HG02852 (cell line): Measurements from ENCODE around the gene LMCD1.
A peak's percentile ranks its signal among the peaks of the same experiment; 100 is the strongest.

ENCODE experiments used
- ATAC-seq: cut with Tn5 transposase; IDR thresholded peaks from one replicate; pipeline ENCODE4 v1.9.1; 2021; ENCODE audit warnings: mild to moderate bottlenecking, moderate library complexity; ENCODE audit not compliant: unreplicated experiment

The LMCD1 gene

DNA sequence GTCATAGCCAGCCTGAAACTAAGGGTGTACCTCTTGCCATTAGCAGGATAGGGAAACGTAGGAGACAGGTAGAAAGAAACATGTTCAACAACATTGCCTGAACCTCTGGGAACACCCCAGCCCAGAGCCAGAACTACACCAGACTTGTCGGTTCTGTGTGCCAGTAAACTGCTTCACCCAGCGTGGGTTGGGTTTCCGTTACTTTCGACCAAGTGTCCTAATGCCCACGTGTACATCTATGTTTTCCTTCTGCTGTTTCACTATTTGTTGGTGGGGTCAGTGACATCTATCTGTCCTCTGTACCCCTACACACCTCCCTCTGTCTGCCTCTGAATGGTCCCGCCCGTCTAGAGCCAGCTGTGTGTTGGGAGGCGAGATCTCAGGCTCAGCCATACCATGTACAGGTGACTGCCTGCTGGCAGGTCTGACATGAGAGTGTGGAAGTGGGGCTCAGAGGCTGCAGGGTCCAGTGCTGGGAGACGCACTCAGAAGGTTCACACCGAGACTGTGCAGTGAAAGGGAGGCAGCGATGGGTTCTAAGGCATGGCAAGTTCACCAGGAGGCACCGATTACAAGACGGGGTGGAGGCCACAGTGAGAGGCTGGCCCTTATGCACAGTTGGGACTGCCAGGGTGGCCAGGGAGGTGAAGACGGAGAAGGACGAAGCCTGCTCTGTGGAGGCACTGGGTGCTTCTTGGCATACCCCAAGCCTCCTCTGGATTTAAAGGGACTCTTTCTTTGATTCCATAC, 106.6 kb downstream of the LMCD1 start:
- ATAC-seq: no peak

DNA sequence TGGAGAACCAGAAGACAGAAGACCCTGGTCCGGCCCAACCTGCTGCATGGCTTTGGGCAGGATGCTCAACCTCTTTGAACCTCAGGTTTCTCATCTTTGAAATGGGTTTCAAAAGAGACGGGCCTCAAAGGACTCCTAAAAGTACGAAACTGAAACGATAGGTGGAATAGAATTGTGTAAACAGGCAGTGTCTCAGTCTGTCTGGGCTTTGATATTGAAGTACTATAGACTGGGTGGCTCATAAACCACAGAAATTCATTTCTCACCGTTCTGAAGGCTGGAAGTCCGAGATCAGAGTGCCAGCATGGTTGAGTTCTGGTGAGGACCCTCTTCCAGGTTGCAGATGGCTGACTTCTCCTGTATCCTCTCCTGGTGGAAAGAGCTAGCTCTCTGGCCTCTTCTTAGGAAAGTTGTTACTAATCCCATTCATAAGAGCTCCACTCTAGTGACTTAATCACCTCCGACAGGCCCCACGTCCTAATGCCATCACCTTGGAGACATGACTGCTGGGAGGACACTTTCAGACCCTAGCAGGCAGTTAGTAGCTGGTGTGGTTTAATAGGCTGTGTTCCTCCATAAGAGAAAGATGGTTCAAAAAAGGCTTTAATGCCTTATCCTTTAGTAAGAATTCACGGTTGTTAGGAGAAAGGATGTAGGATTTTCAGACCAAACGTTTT, 107.3 kb downstream of the LMCD1 start:
- no peak for ATAC-seq

DNA sequence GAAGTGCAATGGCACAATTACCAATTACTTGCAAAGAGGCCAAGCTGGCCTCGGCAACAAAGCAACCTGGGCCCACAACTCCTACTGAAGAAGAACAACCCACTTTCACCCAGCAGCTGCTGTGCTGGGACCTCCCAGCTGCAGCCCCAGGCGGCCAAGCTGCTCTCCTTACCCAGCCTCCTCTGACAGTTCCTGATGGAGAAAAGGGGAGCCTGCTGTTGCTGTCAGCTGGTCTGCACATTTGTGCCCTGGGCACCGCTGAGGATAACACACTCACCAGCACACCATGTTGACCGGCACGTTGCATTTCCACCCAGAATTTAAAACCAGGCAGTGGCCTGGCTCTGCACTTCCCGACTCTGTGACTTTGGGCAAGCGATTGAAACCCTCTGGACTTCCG, 109.3 kb downstream of the LMCD1 start:
- no peak for ATAC-seq

DNA sequence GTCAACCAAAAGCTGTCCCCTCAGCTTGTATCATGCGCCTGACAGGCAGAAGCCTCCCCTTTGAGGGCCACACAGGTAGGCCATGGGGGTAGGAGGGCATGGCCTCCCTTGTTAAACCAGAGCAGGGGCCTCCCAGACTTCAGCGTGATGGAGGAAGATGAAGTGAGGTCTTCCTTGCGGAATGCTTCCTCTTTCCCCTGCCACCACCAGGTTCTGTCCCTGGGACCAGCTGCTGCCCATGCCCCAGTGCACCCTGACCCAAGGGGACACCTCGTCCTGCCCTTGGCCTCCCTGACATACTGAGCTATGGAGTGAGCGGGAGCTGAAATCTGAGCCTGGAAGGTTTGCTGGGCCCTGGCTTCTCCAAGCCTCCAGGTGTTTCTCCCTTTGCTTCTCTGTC, 116.3 kb downstream of the LMCD1 start:
- no peak for ATAC-seq

DNA sequence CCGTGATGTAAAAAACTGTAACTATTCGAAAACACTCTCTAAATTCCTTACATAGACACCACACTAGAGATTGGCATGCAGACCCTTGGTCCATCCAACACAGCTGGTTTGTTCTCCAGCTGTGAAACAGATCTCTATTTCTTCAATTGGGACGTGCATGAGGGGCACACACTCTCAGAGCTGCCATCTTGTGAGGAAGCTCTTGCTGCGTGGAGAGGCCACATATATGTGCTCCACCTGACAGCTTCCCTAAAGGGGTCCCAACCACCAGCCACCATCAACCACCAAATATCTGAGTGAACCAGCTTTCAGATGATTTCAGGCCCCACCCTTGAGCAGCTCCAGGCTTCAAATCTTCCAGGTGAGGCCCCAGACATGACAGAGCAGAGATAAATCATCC, 117.3 kb downstream of the LMCD1 start:
- no peak for ATAC-seq

DNA sequence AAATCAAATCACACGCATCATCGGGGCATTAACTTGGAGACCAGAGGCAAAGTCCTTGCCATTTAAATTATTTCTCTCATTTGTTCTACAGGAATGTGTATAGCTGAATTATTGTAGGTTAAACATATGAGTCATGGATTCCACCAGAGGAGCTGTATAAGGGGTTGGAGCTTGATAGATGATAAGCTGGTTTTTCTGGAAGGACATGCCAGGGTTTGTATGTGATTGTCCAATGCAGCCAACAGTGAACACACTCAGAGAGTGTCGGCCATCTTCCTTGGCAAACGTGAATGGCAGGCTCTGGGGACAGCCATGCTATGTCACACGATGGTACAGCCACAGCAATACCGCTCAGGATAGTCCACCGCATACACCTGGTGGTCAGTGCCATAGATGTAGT, 117.9 kb downstream of the LMCD1 start:
- ATAC-seq: no peak

DNA sequence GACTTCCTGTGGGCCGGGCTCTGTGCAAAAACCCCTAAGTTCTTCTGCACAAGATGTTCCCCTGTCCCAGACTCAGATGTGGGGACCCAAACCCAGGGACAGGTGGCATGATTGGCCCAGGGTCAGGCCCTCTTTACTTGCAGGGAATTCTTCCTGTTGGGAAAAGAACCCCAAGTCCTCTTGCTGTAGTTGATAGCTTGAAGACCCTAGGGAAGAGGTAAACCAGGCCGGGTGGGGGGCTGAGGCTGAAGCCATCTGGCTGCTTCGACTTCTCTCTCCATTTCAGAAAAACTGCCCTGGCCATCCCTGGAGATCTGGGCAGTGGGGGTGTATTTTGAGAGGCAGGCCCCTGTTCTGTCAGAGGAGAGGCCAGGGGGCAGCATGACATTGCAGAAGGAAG, 119.5 kb downstream of the LMCD1 start:
- no peak for ATAC-seq

DNA sequence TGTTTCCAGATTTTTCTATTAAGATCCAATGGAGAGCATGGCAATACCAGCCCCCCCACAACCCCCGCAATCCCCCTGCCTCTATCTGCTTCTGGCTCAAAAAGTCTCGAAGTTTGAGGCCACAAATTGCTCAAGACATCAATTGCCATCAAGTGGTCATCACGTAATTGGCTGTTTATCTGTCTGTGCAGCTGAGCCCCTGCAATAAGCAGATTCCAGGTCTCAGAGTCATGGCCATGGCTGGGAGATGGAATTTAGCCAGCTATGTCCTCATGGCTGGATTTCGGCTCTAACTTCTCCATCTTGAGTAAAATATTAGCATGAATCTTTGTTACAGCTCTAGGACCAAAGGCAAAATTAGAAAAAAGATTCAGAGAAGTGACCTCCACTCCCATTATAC, 120.2 kb downstream of the LMCD1 start:
- no peak for ATAC-seq

DNA sequence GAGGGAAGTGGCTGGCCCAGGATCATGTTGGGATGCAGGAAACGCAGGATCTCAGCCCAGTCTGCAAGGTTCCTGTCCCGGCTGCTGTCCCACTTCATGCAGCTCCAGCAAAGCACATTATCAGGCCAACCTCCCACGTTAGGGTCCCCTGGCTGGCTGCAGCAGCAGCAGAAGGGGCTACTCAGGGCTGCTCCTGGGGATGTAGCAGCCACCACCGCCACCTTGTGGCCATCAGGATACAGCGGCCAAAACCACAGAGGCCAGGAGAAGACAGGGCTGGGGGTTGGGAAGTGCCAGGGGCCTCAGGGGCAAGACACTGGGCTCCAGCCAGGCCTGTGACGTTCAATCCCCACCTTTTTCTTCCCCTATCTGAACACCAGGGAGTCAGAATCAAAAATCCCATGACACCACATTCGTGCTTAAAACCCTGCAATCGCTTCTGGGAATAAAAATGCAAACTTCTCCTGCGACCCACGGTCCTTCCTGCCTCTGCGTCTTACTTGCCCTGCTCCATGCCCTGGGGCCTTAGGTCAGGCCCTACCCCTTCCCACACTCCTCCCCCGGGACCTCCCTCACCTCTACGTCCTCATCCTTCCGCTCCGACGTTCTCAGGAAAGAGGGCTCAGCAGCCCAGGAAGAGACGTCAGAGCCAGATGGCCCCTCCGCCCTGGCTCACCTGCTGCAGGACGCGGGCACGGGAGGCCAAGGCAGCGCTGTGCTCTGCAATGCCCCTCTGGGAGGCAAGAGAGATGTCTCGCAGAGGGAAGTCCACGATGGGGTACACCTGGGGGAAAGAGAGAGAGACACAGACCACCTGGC, 121.5 kb downstream of the LMCD1 start:
- peak; percentile 90 for ATAC-seq

DNA sequence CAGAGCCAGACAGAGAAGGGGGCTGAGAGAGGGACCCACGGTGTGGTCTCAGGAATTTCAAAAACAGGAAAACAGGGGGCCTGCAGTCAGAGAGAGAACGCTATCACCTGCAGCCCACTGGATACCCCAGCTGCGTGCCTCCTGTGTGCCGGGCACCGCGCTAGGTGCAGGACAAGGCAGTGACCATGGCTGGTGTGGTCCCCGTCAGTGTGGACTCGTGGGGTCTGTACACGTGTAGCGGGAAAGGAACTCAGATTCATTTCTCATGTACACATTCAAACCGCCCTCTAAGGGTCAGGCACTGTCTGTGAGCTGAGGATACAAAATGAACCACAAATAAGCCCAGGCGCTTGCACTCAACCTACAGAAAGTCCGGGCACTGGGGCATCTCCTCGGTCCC, 122.1 kb downstream of the LMCD1 start:
- no peak for ATAC-seq
